ENCODE results near the gene ATP8B1. TPM values are rescaled to one million over a fixed set of nuclear protein-coding genes. Genes with fewer than 3 reads are reported as not detected.

Gene ATP8B1
- polyA plus RNA-seq, 2 of the 4 experiments (the other 2 are of a cell fraction) = 7.1 to 23.4 TPM

DNA sequence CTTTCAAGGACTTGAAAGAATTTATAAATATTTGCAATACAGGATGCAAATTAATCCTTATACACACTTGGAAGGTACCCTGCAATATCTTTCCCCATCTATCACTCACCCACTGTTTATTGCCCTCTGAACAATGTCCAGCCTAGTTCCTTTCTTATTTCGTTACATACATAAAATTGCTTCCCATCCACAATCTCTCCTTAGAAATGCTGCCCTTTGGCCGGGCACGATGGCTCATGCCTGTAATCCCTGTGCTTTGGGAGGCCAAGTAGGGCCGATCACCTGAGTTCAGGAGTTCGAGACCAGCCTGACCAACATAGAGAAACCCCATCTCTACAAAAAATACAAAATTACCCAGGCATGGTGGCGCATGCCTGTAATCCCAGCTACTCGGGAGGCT, 41.2 kb upstream of the ATP8B1 start:
- peaks cover 42% of the 10 kb centered on the region for H3K4me1 ChIP-seq
- no peak for DNase-seq (ENCODE audit: low read depth in 1 of 2, low spot score in 1 of 2)
- ChIA-PET POLR2A (no interaction called here), CTCF (no interaction called here)
- ATAC-seq = no peak
- no peak for TF ChIP-seq HOXA7 (CRISPR knock-in tag; IDR thresholded peaks at IDR 0.05)
- no peaks in the 10 kb centered on the region for H3K9me3 ChIP-seq
- no peak overlapping the region for H3K27ac ChIP-seq
- FAIRE-seq = no peak
- H3K4me3 ChIP-seq = no peak overlapping the region
- H3K4me2 ChIP-seq = no peak overlapping the region
- WGBS (ENCODE audit: missing lambda C conversion rate) = 94% methylated on average over 6 of the region's 7 CpGs

DNA sequence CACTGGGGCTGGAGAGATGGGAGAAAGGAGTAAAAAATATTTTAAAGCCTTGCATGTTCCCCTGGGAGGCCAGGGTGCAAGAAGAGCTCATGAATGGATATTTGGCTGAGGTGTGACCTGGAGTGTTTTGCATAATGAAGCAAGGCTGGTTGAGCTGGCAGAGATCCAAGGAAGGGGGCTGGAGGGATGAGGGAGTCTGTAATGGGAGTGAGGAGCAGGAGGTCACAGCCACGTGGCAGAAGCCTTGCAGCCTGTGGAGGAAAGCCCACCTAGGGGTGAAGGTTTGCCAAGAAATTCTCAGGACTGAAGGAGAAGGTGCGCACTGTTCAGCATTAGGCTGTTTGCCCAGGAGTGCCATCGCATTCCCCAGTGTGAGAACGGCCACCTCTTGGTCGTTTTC, 40.3 kb upstream of the ATP8B1 start:
- FAIRE-seq (no peak), DNase-seq (ENCODE audit: low read depth in 1 of 2, low spot score in 1 of 2) (no peak), ATAC-seq (no peak)
- Histone ChIP-seq H3K4me3 (no peak overlapping the region), H3K4me2 (no peak overlapping the region), H3K27ac (peak overlapping the region in 1 of 2 experiments; percentile 54; a peak in 2 of 6 replicates), H3K9me3 (no peaks in the 10 kb centered on the region), H3K4me1 (peaks cover 39% of the 10 kb centered on the region)
- POLR2A ChIA-PET = no interaction called here
- CTCF ChIA-PET = no interaction called here
- no peak for TF ChIP-seq HOXB5 (CRISPR knock-in tag; IDR thresholded peaks at IDR 0.05)
- no peak for TF ChIP-seq BHLHE40 (IDR thresholded peaks at IDR 0.05; ENCODE audit: low read depth, low read length)
- TF ChIP-seq SREBF2 (IDR thresholded peaks at IDR 0.05) = no peak
- TF ChIP-seq CHD4 (IDR thresholded peaks at IDR 0.05; ENCODE audit: borderline replicate concordance) = no peak
- TF ChIP-seq PHF8 (IDR thresholded peaks at IDR 0.05; ENCODE audit: borderline replicate concordance, low read depth) = no peak
- TF ChIP-seq, protein P1, sequence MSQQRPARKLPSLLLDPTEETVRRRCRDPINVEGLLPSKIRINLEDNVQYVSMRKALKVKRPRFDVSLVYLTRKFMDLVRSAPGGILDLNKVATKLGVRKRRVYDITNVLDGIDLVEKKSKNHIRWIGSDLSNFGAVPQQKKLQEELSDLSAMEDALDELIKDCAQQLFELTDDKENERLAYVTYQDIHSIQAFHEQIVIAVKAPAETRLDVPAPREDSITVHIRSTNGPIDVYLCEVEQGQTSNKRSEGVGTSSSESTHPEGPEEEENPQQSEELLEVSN (IDR thresholded peaks at IDR 0.05; ENCODE audit: borderline replicate concordance, low read depth) = no peak
- no peak for TF ChIP-seq HDAC2 (IDR thresholded peaks at IDR 0.05)
- TF ChIP-seq EP300 (IDR thresholded peaks at IDR 0.05) = no peak
- no peak for TF ChIP-seq RARB (CRISPR knock-in tag; IDR thresholded peaks at IDR 0.05)
- no peak for TF ChIP-seq MYC (IDR thresholded peaks at IDR 0.05; ENCODE audit: borderline replicate concordance, low read length)
- TF ChIP-seq TFCP2L1 (CRISPR knock-in tag; IDR thresholded peaks at IDR 0.05) = no peak
- no peak for TF ChIP-seq RFX5 (IDR thresholded peaks at IDR 0.05)
- no peak for TF ChIP-seq KDM1A (IDR thresholded peaks at IDR 0.05; ENCODE audit: low read depth)
- TF ChIP-seq, protein P2, sequence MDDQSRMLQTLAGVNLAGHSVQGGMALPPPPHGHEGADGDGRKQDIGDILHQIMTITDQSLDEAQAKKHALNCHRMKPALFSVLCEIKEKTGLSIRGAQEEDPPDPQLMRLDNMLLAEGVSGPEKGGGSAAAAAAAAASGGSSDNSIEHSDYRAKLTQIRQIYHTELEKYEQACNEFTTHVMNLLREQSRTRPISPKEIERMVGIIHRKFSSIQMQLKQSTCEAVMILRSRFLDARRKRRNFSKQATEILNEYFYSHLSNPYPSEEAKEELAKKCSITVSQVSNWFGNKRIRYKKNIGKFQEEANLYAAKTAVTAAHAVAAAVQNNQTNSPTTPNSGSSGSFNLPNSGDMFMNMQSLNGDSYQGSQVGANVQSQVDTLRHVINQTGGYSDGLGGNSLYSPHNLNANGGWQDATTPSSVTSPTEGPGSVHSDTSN (IDR thresholded peaks at IDR 0.05) = no peak
- TF ChIP-seq NFE2L2 (conservative IDR thresholded peaks at IDR 0.05; ENCODE audit: low read length) = no peak
- TF ChIP-seq HOXA7 (CRISPR knock-in tag; IDR thresholded peaks at IDR 0.05) = no peak
- TF ChIP-seq, protein P3, sequence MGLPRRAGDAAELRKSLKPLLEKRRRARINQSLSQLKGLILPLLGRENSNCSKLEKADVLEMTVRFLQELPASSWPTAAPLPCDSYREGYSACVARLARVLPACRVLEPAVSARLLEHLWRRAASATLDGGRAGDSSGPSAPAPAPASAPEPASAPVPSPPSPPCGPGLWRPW (IDR thresholded peaks at IDR 0.05) = no peak
- TF ChIP-seq ZSCAN20 (CRISPR knock-in tag; IDR thresholded peaks at IDR 0.05) = no peak
- no peak for TF ChIP-seq CEBPB (IDR thresholded peaks at IDR 0.05)
- no peak for TF ChIP-seq SMC3 (IDR thresholded peaks at IDR 0.05)
- WGBS (ENCODE audit: missing lambda C conversion rate) = 69% methylated on average over 5 of the region's 5 CpGs

DNA sequence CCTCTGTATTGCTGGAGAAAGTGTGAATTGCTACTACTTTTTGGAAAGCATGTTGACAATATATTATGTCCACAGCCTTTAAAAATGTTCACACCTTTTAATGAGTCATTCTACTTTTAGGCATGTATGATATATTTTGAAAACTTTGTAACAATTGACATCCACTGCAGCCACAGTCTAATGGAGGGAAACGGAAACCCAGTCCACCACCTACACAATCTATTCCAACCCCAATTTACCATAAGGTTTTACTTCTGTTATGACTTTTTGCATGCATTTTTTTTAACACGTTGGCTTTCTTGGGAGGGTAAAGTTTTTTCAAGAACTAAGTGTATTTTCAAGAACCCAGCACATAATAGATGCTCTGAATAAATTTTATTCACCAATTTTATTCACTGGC, 38.5 kb upstream of the ATP8B1 start:
- DNase-seq (ENCODE audit: low read depth in 1 of 2, low spot score in 1 of 2) (no peak), FAIRE-seq (no peak), ATAC-seq (no peak)
- TF ChIP-seq, protein P4, sequence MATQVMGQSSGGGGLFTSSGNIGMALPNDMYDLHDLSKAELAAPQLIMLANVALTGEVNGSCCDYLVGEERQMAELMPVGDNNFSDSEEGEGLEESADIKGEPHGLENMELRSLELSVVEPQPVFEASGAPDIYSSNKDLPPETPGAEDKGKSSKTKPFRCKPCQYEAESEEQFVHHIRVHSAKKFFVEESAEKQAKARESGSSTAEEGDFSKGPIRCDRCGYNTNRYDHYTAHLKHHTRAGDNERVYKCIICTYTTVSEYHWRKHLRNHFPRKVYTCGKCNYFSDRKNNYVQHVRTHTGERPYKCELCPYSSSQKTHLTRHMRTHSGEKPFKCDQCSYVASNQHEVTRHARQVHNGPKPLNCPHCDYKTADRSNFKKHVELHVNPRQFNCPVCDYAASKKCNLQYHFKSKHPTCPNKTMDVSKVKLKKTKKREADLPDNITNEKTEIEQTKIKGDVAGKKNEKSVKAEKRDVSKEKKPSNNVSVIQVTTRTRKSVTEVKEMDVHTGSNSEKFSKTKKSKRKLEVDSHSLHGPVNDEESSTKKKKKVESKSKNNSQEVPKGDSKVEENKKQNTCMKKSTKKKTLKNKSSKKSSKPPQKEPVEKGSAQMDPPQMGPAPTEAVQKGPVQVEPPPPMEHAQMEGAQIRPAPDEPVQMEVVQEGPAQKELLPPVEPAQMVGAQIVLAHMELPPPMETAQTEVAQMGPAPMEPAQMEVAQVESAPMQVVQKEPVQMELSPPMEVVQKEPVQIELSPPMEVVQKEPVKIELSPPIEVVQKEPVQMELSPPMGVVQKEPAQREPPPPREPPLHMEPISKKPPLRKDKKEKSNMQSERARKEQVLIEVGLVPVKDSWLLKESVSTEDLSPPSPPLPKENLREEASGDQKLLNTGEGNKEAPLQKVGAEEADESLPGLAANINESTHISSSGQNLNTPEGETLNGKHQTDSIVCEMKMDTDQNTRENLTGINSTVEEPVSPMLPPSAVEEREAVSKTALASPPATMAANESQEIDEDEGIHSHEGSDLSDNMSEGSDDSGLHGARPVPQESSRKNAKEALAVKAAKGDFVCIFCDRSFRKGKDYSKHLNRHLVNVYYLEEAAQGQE (IDR thresholded peaks at IDR 0.05) = no peak
- TF ChIP-seq EHF (CRISPR knock-in tag; IDR thresholded peaks at IDR 0.05) (no peak), SREBF2 (IDR thresholded peaks at IDR 0.05) (no peak), FOSB (CRISPR knock-in tag; IDR thresholded peaks at IDR 0.05) (no peak), POLR2A (IDR thresholded peaks at IDR 0.05; ENCODE audit: low read length) (no peak), PHF8 (IDR thresholded peaks at IDR 0.05; ENCODE audit: borderline replicate concordance, low read depth) (no peak), HOXA7 (CRISPR knock-in tag; IDR thresholded peaks at IDR 0.05) (no peak), RCOR1 (IDR thresholded peaks at IDR 0.05; ENCODE audit: low read depth, low read length) (no peak), ZSCAN20 (CRISPR knock-in tag; IDR thresholded peaks at IDR 0.05) (no peak), EHMT2 (IDR thresholded peaks at IDR 0.05; ENCODE audit: low read depth) (no peak)
- WGBS (ENCODE audit: missing lambda C conversion rate) = 62% methylated on average over 2 of the region's 2 CpGs
- Histone ChIP-seq H3K4me3 (no peak overlapping the region), H3K27ac (no peak overlapping the region), H3K4me1 (peaks cover 32% of the 10 kb centered on the region), H3K9me3 (no peaks in the 10 kb centered on the region), H3K4me2 (no peak overlapping the region)
- CTCF ChIA-PET = no interaction called here
- POLR2A ChIA-PET = no interaction called here

Data from A549 (cell line).